MCF 10A (cell line): ENCODE measurements around the gene MAD2L2. TPM values are rescaled to one million over a fixed set of nuclear protein-coding genes. Genes with fewer than 3 reads are reported as not detected.

Experiments used
- BruUV-seq: library from RNA; stranded (reverse); fragments of 400-500 nt; replicated peaks from 2 replicates; lab custom pipeline; 2021; lab: Mats Ljungman, UMichigan
- CTCF ChIA-PET: fragments of 300-600 bp; sonication (Branson Sonifier 250); formaldehyde crosslinking; extraction: SDS; loops from one replicate; lab custom pipeline; 2021; ENCODE audit warnings: antibody characterized with exemption, inconsistent platforms; lab: Yijun Ruan, JAX
- POLR2A ChIA-PET: fragments of 300-600, 350-650 bp; sonication (Branson Sonifier 250); formaldehyde crosslinking; extraction: SDS; loops from one replicate; lab custom pipeline; 2020; ENCODE audit warnings: antibody characterized with exemption, inconsistent platforms; lab: Yijun Ruan, JAX
- DNase-seq: peaks from one replicate; pipeline ENCODE4 v3.0.0-alpha.2; 2018; ENCODE audit not compliant: unreplicated experiment
- H3K27ac Mint-ChIP-seq: one replicate; pipeline ENCODE4 v1.8.0; 2022; ENCODE audit warnings: mild to moderate bottlenecking, low read depth, mixed read lengths; ENCODE audit not compliant: unreplicated experiment
- H3K27me3 Mint-ChIP-seq: one replicate; pipeline ENCODE4 v1.8.0; 2022; ENCODE audit warnings: mixed read lengths; ENCODE audit not compliant: insufficient read depth, unreplicated experiment
- H3K36me3 Mint-ChIP-seq: one replicate; pipeline ENCODE4 v1.8.0; 2022; ENCODE audit warnings: mild to moderate bottlenecking, moderate library complexity, mixed read lengths; ENCODE audit not compliant: insufficient read depth, unreplicated experiment
- H3K4me1 Mint-ChIP-seq: one replicate; pipeline ENCODE4 v1.8.0; 2022; ENCODE audit warnings: mixed read lengths; ENCODE audit not compliant: insufficient read depth, unreplicated experiment
- H3K4me3 Mint-ChIP-seq: one replicate; pipeline ENCODE4 v1.8.0; 2022; ENCODE audit warnings: mild to moderate bottlenecking, moderate library complexity, mixed read lengths; ENCODE audit not compliant: unreplicated experiment
- H3K9me3 Mint-ChIP-seq: one replicate; pipeline ENCODE4 v1.8.0; 2022; ENCODE audit warnings: mixed read lengths; ENCODE audit not compliant: unreplicated experiment
- CTCF ChIP-seq: fragments of 200-600 bp; IDR thresholded peaks from one replicate; pipeline ENCODE4 v1.8.0; 2022; ENCODE audit warnings: antibody characterized with exemption, mild to moderate bottlenecking; ENCODE audit not compliant: unreplicated experiment
- intact Hi-C: fragments of 100-400 bp; cut with micrococcal nuclease; formaldehyde crosslinking; loops from 2 replicates; pipeline ENCODE4 v1.14.1; 2022
- total RNA-seq: library from RNA; stranded (reverse); gene quantifications from 2 replicates; pipeline ENCODE4 v1.2.3, GENCODE V29; 2022

MAD2L2 gene
- total RNA-seq, 1 experiment from 2014 or later, result 46.3 TPM

- no peak overlapping the region for H3K4me3 Mint-ChIP-seq
- no peaks in the 10 kb centered on the region for H3K9me3 Mint-ChIP-seq
- BruUV-seq, result no TSS peak
- POLR2A ChIA-PET, result interaction anchor here (0.6 to 1.3 kb wide), 2 partner anchors 11 to 14 kb away, joined by 3 read pairs; no protein-coding TSS in a partner anchor
- CTCF ChIA-PET, result interaction anchor here (0.9 to 1.6 kb wide), 3 partner anchors 9 to 36 kb away, joined by 3 to 4 read pairs (median 3); no protein-coding TSS in a partner anchor
- H3K27me3 Mint-ChIP-seq, result no peaks in the 10 kb centered on the region
- no peak for TF ChIP-seq CTCF
- no peak for DNase-seq
- H3K27ac Mint-ChIP-seq, result no peak overlapping the region
- H3K36me3 Mint-ChIP-seq, result no peaks in the 10 kb centered on the region
- intact Hi-C loops, result no loop called here
- H3K4me1 Mint-ChIP-seq, result no peaks in the 10 kb centered on the region
These were observed 19.9 kb upstream of the MAD2L2 start for GRCh38 chr1:11700601-11701467.

DNA sequence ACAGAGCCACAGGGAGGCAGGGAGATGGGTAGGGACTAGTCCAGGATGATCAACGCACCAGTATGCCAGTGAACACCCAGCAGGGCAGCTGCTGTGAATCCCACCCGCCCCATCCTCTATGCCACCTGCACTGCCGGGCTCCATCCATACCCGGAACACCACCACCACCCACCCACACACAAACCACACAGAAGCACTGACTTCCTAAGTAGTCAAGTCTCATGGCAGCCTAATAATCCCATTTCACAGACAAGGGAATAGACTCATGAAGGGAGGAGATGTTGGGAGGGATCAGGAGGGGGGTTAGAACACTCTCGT is 16.9 kb upstream of the MAD2L2 start:
- no TSS peak for BruUV-seq
- H3K27me3 Mint-ChIP-seq, result peaks cover 13% of the 10 kb centered on the region
- no peak overlapping the region for H3K27ac Mint-ChIP-seq
- DNase-seq, result no peak
- ChIA-PET CTCF (interaction anchor here (1.0 to 1.7 kb wide), 3 partner anchors 13 to 45 kb away, joined by 3 to 5 read pairs (median 3); no protein-coding TSS in a partner anchor), POLR2A (interaction anchor here (0.6 kb wide), 1 partner anchor 182 kb away, joined by 3 read pairs; no protein-coding TSS in a partner anchor)
- H3K9me3 Mint-ChIP-seq, result no peaks in the 10 kb centered on the region
- no peaks in the 10 kb centered on the region for H3K36me3 Mint-ChIP-seq
- intact Hi-C loops, result no loop called here
- TF ChIP-seq CTCF, result no peak
- H3K4me1 Mint-ChIP-seq, result peaks cover 11% of the 10 kb centered on the region
- no peak overlapping the region for H3K4me3 Mint-ChIP-seq

GRCh38 chr1:11697188-11697892 is 16.4 kb upstream of the MAD2L2 start:
- ChIA-PET CTCF (interaction anchor here (1.0 to 1.7 kb wide), 4 partner anchors 13 to 44 kb away, joined by 3 to 5 read pairs (median 3); partner anchors contain the start of gene FBXO6), POLR2A (interaction anchor here (0.6 kb wide), 1 partner anchor 182 kb away, joined by 3 read pairs; no protein-coding TSS in a partner anchor)
- Mint-ChIP-seq H3K27ac (no peak overlapping the region), H3K4me3 (no peak overlapping the region), H3K9me3 (no peaks in the 10 kb centered on the region), H3K36me3 (no peaks in the 10 kb centered on the region), H3K27me3 (peaks cover 19% of the 10 kb centered on the region), H3K4me1 (peaks cover 12% of the 10 kb centered on the region)
- no TSS peak for BruUV-seq
- TF ChIP-seq CTCF, result no peak
- intact Hi-C loops, result no loop called here
- DNase-seq, result no peak

GRCh38 chr1:11695861-11696260 is 14.9 kb upstream of the MAD2L2 start:
- no TSS peak for BruUV-seq
- no peaks in the 10 kb centered on the region for H3K9me3 Mint-ChIP-seq
- no peak overlapping the region for H3K4me3 Mint-ChIP-seq
- no peak overlapping the region for H3K27ac Mint-ChIP-seq
- H3K27me3 Mint-ChIP-seq, result peaks cover 30% of the 10 kb centered on the region
- H3K36me3 Mint-ChIP-seq, result no peaks in the 10 kb centered on the region
- DNase-seq, result no peak
- ChIA-PET CTCF (interaction anchor here (1.6 kb wide), 1 partner anchor 24 kb away, joined by 7 read pairs; no protein-coding TSS in a partner anchor), POLR2A (interaction anchor here (0.5 to 1.5 kb wide), 3 partner anchors 10 to 213 kb away, joined by 3 to 5 read pairs (median 3); partner anchors contain the start of gene FBXO6)
- TF ChIP-seq CTCF, result no peak
- H3K4me1 Mint-ChIP-seq, result peaks cover 18% of the 10 kb centered on the region
- intact Hi-C loops, result no loop called here
